ENCODE data around the gene CSF3R.

DNA sequence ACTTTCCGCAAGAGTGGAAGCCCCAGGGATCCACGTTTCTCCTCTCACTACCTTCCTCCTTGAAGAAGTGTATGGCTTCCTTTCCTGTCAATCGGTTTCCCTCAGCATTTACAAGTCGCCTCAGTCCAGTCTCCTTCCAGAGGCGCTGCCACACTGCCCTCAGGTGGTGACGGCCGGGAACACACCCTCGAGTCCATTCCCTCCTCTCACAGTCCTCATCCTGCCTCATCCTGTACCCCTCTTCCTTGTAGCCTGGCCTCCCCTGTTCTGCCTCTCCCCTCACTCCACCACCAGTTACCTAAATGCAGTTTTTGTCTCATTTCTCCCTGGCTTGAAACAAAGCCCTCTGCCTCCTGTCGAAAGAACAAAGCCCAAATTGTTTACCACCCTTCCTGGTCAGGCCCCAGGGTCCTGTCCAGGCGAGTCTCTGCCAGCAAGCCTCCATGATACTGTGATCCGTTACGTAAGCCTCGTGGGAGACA, 61.8 kb downstream of the CSF3R start:
- TF ChIP-seq, protein P1, sequence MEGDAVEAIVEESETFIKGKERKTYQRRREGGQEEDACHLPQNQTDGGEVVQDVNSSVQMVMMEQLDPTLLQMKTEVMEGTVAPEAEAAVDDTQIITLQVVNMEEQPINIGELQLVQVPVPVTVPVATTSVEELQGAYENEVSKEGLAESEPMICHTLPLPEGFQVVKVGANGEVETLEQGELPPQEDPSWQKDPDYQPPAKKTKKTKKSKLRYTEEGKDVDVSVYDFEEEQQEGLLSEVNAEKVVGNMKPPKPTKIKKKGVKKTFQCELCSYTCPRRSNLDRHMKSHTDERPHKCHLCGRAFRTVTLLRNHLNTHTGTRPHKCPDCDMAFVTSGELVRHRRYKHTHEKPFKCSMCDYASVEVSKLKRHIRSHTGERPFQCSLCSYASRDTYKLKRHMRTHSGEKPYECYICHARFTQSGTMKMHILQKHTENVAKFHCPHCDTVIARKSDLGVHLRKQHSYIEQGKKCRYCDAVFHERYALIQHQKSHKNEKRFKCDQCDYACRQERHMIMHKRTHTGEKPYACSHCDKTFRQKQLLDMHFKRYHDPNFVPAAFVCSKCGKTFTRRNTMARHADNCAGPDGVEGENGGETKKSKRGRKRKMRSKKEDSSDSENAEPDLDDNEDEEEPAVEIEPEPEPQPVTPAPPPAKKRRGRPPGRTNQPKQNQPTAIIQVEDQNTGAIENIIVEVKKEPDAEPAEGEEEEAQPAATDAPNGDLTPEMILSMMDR (IDR thresholded peaks at IDR 0.05) = peak; percentile 88
- no peak for TF ChIP-seq MYBL2 (CRISPR knock-in tag; IDR thresholded peaks at IDR 0.05)
- TF ChIP-seq, protein P2, sequence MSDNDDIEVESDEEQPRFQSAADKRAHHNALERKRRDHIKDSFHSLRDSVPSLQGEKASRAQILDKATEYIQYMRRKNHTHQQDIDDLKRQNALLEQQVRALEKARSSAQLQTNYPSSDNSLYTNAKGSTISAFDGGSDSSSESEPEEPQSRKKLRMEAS (CRISPR knock-in tag; IDR thresholded peaks at IDR 0.05) = no peak
